Epithelial cell of esophagus (primary cell): ENCODE results near the gene FCN1.

ENCODE experiments used
- DNase-seq: peaks from one replicate; pipeline ENCODE4 v3.0.0; 2010; ENCODE audit warnings: low read depth
- H3K4me3 ChIP-seq: 2 replicates; pipeline ENCODE4 v1.5.1; 2011; ENCODE audit warnings: mild to moderate bottlenecking, low read length, control low read depth
- CTCF ChIP-seq: IDR thresholded peaks from 2 replicates; pipeline ENCODE4 v1.5.1; 2011; ENCODE audit warnings: low read depth, mild to moderate bottlenecking, low read length, control low read depth, inconsistent platforms; ENCODE audit not compliant: insufficient read depth; ENCODE audit errors: missing control alignments

Gene FCN1

GRCh38 chr9:134917431-134918373 is at the start of gene FCN1:
Gene FCN1, minus strand, starts transcription at chr9:134917912. Its CDS starts 41 bp downstream, at chr9:134917871.
- no peak for TF ChIP-seq CTCF
- DNase-seq: no peak
- H3K4me3 ChIP-seq: no peak within 1 kb of the TSS

DNA sequence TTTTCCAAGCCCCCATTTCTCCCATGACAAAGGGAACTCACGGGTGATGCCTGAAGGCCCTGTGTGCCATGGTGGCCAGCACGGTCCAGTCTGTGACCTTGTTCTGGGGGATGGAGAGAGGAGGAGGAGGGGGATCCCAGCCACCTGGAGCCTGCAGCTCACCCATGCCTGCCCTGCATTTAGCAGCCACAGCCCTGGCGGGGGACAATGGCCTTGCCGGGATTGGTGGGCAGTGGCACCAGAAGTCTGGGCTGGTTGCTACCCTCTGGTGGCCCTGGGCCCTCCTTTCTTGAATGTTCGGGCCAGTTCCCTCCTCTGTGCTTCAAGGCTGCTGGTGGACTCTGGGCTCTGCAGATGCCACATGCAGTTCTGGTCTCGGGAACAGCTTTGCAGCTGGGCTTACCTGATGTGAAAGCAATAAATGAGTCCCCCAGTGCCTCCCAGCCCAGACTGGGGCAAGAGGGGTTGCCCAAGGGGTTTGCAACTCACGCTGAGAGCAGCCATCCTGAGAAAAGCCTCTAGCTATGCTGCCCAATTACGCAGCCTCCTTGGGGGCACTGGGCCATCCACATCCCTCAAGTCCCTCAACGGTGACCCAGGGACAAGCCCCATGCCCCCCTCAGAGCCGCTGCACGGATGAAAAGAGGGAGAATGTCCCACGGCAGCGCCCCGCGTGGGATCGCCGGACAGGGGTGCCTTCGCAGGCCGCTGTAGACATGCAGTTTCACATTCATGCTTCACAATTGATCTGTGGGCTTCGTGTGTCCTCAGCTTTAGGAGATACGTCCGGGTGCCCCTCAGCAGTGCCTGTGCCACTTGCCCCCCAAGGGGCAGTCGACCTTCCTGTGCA is 49.2 kb upstream of the FCN1 start:
- H3K4me3 ChIP-seq: no peak overlapping the region
- no peak for TF ChIP-seq CTCF
- DNase-seq: no peak

GRCh38 chr9:134966270-134966669 is 48.6 kb upstream of the FCN1 start:
- no peak for TF ChIP-seq CTCF
- DNase-seq: no peak
- H3K4me3 ChIP-seq: no peak overlapping the region

GRCh38 chr9:134965851-134966250 is 48.1 kb upstream of the FCN1 start:
- TF ChIP-seq CTCF: no peak
- no peak for DNase-seq
- no peak overlapping the region for H3K4me3 ChIP-seq

- H3K4me3 ChIP-seq: no peak overlapping the region
- no peak for DNase-seq
- no peak for TF ChIP-seq CTCF
Measured at GRCh38 chr9:134965411-134965810, 47.7 kb upstream of the FCN1 start.

DNA sequence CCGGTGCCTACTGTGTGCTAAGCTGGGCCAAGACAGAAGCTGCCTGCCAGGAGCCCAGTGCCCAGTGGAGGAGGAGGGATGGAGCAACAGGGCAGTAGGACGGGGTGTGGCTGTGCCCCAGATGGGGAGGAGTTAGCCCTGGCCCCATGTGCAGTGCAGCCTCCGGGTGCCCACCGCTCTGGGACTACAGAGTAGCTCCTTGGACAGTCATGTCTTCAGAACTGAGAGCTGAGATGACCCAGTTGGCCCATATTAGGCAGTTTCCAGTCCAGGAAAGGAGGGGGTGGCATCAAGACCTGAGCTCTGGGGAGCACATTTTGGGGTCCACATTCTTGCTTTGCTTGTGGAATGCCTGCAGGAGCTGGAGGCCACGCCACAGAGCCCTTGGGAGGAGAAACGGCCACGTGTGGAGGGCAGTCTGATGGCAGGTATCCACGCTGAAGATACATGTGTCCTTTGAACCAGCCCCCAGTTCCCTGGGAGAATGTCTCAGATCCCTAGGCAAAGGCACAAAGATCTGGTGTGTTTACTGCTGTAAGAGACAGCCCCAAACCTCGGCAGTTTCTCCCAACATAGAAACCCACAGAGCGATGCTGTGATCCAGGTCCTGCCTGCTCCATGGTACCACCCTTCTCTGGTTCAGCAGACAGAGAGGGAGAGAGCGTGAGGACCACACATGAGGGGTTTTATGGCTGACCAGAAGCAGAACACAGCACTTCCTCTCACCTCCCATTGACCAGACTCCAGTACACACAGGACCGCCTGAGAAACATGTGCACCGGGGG is 46.8 kb upstream of the FCN1 start:
- TF ChIP-seq CTCF: no peak
- H3K4me3 ChIP-seq: no peak overlapping the region
- no peak for DNase-seq
